ENCODE results near the gene MTUS2.

DNA sequence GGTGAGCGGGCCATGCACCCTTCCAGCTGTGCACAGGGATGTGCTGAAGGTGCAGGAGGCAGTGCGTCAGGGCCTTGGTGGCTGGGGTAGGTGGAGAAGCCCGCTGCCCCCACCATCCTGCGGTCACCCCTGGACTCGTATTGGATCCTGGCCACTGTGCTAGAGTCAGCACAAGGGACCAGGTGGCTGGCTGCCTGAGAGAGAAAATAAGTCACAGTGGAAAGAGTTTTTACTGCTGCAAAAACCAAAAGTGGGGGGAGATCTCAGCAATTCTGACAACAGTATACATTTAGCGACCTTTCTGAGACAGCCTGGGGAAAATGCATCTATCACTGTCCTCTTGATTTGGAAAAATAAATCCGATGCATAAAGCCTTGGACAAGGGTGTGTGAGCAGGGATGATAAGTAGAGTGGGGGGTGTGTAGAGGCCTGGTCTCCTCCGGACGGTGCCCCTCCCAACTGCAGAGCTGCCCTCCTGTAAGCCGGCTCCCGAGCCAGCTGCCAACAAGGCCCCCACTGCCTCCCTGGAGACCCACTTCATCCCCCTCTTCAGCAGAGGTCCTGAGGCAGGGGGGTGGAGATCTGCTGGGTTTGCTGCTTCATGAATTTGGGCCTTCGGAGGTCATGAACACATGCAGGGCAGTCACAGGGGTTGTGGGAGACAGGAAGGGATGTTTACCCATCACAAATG lies 691.1 kb downstream of the MTUS2 start:
- TF ChIP-seq NFXL1 (IDR thresholded peaks at IDR 0.05; ENCODE audit: borderline replicate concordance): no peak
- TF ChIP-seq, protein P1, sequence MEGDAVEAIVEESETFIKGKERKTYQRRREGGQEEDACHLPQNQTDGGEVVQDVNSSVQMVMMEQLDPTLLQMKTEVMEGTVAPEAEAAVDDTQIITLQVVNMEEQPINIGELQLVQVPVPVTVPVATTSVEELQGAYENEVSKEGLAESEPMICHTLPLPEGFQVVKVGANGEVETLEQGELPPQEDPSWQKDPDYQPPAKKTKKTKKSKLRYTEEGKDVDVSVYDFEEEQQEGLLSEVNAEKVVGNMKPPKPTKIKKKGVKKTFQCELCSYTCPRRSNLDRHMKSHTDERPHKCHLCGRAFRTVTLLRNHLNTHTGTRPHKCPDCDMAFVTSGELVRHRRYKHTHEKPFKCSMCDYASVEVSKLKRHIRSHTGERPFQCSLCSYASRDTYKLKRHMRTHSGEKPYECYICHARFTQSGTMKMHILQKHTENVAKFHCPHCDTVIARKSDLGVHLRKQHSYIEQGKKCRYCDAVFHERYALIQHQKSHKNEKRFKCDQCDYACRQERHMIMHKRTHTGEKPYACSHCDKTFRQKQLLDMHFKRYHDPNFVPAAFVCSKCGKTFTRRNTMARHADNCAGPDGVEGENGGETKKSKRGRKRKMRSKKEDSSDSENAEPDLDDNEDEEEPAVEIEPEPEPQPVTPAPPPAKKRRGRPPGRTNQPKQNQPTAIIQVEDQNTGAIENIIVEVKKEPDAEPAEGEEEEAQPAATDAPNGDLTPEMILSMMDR (IDR thresholded peaks at IDR 0.05 in 2 of 3, conservative IDR thresholded peaks at IDR 0.05 in 1 of 3; ENCODE audit: control insufficient read depth in 2 of 3, extremely low read depth in 1 of 3, insufficient read depth in 1 of 3, low read depth in 3 of 3, low read length in 3 of 3): no peak
